ENCODE data around the gene GNG7. TPM values are rescaled to one million over a fixed set of nuclear protein-coding genes. Genes with fewer than 3 reads are reported as not detected.
"Not testable (repeated sequence)": the region's sequence is repeated elsewhere in the genome, so short reads cannot be mapped to it uniquely, and the experiment has no call there.

Gene GNG7
- total RNA-seq, 6 experiments from 2014 or later, result 1.3 to 3.7 (median 2.3) TPM

DNA sequence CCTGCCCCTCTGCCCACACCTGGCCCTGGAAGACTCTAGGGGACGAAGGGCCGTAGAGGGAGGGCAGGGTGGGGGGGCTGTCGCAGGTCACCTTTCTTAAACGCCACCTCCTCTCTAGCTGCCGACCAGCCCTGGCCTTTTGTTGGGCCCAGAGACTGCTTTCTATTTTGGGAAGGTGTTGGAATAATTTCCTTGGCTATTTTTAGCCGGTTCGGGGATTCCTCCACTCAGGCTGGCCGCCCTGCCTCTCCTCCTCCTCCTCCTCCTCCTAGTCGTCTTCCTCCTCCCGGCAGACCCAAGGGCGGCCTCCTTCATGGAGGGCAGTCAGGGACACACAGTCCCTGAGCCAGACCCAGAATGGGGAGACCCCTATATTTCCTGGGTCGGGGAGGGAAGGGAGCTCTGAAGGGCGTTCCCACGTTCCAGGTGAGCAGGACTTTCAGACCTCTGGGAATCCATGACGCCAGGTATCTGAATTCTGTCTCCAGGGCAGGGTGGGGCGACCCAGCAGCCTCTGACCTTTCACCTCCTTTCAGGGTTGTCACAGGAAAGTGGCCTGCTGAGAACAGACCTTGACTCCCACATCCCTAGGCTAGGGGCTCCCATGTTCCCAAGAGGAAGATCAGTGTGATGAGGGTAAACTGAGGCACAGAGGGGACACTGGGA, 206.7 kb downstream of the GNG7 start:
- H3K4me3 ChIP-seq, result peak overlapping the region; percentile 50 to 61 (median 55)
- ATAC-seq, result peak in 3 of 4 donors; percentile 1 to 30 (median 16)
- peak overlapping the region; percentile 56 to 66 (median 58) for H3K27ac ChIP-seq
- intact Hi-C loops (cut with DNase I), result loop anchor here in 1 of 2 donors (10.0 kb wide), 1 partner anchor 79 kb away; no protein-coding TSS in a partner anchor
- 33% methylated on average over 8 of the region's 16 CpGs for WGBS (ENCODE audit: insufficient coverage, low coverage, low lambda C conversion rate, missing lambda C conversion rate)
- peak in 1 of 3 donors; percentile 53 for DNase-seq
- H3K27me3 ChIP-seq, result no peaks in the 10 kb centered on the region
- H3K9me3 ChIP-seq, result no peaks in the 10 kb centered on the region
- H3K4me1 ChIP-seq, result peaks cover 0 to 18% (median 7%) of the 10 kb centered on the region in 4 donors
- TF ChIP-seq CTCF (IDR thresholded peaks at IDR 0.05), result no peak
- no peak for TF ChIP-seq POLR2A (IDR thresholded peaks at IDR 0.05)
- H3K36me3 ChIP-seq, result no peaks in the 10 kb centered on the region

GRCh38 chr19:2495130-2495641, 207.3 kb downstream of the GNG7 start:
- Histone ChIP-seq H3K4me3 (peak overlapping the region; percentile 50 to 61 (median 55)), H3K36me3 (no peaks in the 10 kb centered on the region), H3K27me3 (no peaks in the 10 kb centered on the region), H3K27ac (peak overlapping the region; percentile 56 to 66 (median 58)), H3K9me3 (no peaks in the 10 kb centered on the region), H3K4me1 (peaks cover 0 to 21% (median 8%) of the 10 kb centered on the region in 4 donors)
- DNase-seq, result peak; percentile 86 to 92 (median 88)
- 10% methylated on average over 4 of the region's 26 CpGs for WGBS (ENCODE audit: insufficient coverage, low coverage, low lambda C conversion rate, missing lambda C conversion rate)
- ATAC-seq, result peak; percentile 81 to 92 (median 88)
- intact Hi-C loops (cut with DNase I), result loop anchor here in 1 of 2 donors (10.0 kb wide), 1 partner anchor 80 kb away; no protein-coding TSS in a partner anchor
- TF ChIP-seq POLR2A (IDR thresholded peaks at IDR 0.05), result peak; percentile 47
- TF ChIP-seq CTCF (IDR thresholded peaks at IDR 0.05), result no peak

DNA sequence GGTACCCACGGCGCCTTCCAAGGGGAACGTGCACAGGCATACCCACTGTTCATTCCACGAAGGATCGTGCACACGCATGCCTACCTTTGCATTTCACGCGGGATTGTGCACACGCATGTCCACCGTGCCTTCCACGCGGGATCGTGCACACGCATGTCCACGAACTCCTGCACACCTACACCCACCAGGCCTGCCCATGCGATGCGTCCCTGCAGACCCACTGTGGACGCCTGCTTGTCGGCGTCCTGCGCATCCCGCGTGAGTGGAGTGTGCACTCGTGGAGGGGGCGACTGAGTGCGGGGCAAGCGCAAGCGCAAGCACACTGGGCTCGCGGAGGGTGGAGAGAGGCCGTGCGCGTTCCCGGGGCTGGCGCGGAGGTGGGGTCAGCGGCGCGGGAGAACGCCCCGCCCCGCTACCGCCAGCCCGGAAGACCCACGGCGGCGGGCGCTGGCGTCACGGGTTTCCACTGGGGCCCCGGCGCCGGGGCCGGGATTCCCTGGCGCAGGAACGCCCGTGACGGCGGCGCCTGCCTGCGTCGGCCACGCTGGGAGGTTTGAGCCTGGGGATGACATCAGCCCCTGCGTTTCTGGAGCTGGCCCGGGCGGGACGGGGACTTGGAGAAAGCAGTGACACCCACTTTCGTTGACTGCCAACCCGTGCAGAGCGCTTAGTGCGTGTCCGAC, 207.9 kb downstream of the GNG7 start:
- H3K9me3 ChIP-seq, result no peaks in the 10 kb centered on the region
- peak; percentile 68 to 82 (median 81) for DNase-seq
- H3K27me3 ChIP-seq, result no peaks in the 10 kb centered on the region
- WGBS (ENCODE audit: insufficient coverage, low coverage, low lambda C conversion rate, missing lambda C conversion rate), result 24% methylated on average over 18 of the region's 72 CpGs
- H3K4me1 ChIP-seq, result peaks cover 0 to 21% (median 9%) of the 10 kb centered on the region in 4 donors
- no peak for TF ChIP-seq CTCF (IDR thresholded peaks at IDR 0.05)
- TF ChIP-seq POLR2A (IDR thresholded peaks at IDR 0.05), result peak; percentile 49
- H3K27ac ChIP-seq, result peak overlapping the region; percentile 56 to 66 (median 58)
- intact Hi-C loops (cut with DNase I), result loop anchor here in 1 of 2 donors (10.0 kb wide), 1 partner anchor 80 kb away; no protein-coding TSS in a partner anchor
- peak; percentile 49 to 69 (median 66) for ATAC-seq
- peak overlapping the region; percentile 50 to 61 (median 55) for H3K4me3 ChIP-seq
- no peaks in the 10 kb centered on the region for H3K36me3 ChIP-seq

- WGBS (ENCODE audit: insufficient coverage, low coverage, low lambda C conversion rate, missing lambda C conversion rate), result 46% methylated on average over 10 of the region's 21 CpGs
- Histone ChIP-seq H3K27ac (no peak overlapping the region), H3K4me3 (peak overlapping the region in 1 of 3 donors; percentile 50), H3K4me1 (peaks cover 0 to 23% (median 11%) of the 10 kb centered on the region in 4 donors), H3K9me3 (no peaks in the 10 kb centered on the region), H3K36me3 (no peaks in the 10 kb centered on the region), H3K27me3 (no peaks in the 10 kb centered on the region)
- DNase-seq (no peak), ATAC-seq (no peak)
- intact Hi-C loops (cut with DNase I), result loop anchor here in 1 of 2 donors (10.0 kb wide), 1 partner anchor 81 kb away; no protein-coding TSS in a partner anchor
- no peak for TF ChIP-seq POLR2A (IDR thresholded peaks at IDR 0.05)
- no peak for TF ChIP-seq CTCF (IDR thresholded peaks at IDR 0.05)
These were observed 208.4 kb downstream of the GNG7 start for GRCh38 chr19:2494084-2494446.

DNA sequence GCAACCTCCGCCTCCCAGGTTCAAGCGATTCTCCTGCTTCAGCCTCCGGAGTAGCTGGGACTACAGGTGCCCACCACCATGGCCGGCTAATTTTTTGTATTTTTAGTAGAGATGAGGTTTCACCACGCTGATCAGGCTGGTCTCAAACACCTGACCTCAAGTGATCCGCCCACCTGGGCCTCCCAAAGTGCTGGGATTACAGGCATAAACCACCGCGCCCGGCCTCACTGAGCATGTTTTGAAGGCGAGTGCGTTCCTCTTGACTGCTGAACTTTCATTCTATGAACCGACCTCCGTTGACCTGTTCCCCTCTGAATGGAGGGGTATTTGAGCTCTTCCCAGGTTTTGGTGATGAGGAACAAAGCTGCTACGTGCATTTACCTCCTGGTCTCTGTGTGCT, 209.0 kb downstream of the GNG7 start:
- not testable (repeated sequence) for H3K36me3 ChIP-seq, H3K27ac ChIP-seq, H3K4me3 ChIP-seq, H3K9me3 ChIP-seq, ATAC-seq, DNase-seq, H3K27me3 ChIP-seq
- intact Hi-C loops (cut with DNase I), result loop anchor here in 1 of 2 donors (10.0 kb wide), 1 partner anchor 81 kb away; no protein-coding TSS in a partner anchor
- H3K4me1 ChIP-seq, result peaks cover 0 to 29% (median 11%) of the 10 kb centered on the region in 4 donors
- WGBS (ENCODE audit: insufficient coverage, low coverage, low lambda C conversion rate, missing lambda C conversion rate), result 89% methylated on average over 8 of the region's 14 CpGs

Data from right lobe of liver (tissue), 6 donors.